NCI-H2029 (cell line): ENCODE results near the gene PYGM.

Source experiments
- DNase-seq: peaks from one replicate; lab custom pipeline; 2025; lab: John Stamatoyannopoulos, UW

Gene PYGM

DNA sequence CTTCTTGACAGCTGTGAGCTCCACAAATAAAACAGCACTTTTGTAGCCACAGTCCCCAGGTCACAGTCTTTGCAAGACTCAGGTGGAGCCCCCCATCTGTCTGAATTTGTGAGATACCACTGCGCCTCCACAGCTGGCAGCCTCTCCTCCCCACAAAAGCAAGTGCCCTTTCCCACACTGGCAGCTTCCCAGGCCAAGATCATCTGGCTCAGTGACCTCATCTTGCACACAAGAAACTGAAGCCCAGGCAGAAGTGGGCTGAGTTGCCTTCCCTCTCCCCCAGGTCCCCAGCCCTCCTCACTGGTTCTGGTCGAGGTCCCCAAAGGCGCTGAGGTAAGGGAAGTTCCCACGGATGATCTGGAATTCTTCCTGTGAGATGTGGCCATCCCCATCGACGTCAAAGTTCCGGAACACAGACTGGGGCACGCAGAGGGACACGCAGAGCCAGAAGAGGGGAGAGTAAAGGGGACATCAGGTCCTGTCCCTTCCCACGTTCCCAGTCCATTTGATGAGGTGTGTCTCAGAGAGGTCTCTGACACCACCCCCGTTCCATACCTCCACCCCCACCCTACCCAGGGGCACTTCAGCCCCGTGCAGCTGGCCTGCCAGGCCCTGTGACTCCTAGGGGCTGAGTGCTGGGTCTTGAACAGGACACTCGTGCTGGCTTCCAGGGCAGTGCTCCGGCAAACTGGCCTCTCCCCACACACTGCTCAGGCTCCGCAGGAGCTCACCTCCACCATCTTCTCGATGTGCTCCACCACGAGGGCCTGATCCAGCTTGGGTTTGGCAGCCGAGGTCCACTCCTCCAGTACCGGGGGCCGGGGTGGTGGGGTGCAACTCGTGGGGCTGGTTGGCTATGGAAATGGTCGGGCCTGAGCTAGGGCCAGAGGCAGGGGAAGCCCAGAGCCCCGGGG lies 24.7 kb downstream of the PYGM start:
- no peak for DNase-seq

DNA sequence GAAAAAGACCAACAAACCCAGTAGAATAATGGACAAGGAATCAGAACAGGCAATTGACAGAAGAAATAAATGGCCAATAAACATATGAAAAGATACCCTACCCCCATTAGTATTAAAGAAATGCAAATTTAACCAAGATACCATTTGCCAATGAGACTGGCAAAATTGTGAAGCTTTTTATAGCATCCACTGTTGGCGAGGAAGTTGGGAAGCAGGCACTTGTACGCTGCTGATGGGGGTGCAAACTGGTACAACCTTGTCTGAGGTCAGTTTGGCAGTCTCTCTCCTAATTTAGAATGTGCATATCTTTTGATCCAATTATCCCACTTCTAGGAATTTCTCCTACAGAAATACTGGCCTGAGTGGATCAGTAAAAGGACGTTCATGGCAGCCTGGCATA lies 28.2 kb downstream of the PYGM start:
- DNase-seq: no peak

DNA sequence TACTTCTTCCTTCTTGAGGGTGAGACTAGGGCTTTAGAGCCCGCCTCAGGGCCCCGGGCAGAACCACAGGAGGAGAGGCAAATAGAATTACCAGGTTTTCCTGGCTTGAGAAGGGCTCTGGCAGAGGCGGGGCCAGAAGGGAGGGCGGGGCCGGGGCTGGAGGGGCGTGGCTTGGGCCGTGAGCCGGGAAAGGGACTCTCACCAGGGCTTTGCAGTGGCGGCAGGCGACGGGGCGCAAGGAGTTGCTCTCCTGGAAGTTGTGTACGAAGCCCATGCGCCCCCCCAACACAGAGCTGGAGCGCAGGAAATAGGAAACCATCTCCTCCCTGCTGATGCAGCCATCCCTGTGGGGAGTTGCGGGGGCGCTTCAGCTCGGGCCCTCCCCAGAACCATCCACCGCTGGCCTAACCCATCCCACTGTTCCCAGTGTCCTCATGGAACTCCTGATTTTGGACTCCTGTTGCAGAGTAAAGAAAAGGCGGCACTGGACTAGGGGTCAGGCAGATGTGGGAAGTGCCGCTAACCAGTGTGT lies 29.9 kb downstream of the PYGM start:
- no peak for DNase-seq

DNA sequence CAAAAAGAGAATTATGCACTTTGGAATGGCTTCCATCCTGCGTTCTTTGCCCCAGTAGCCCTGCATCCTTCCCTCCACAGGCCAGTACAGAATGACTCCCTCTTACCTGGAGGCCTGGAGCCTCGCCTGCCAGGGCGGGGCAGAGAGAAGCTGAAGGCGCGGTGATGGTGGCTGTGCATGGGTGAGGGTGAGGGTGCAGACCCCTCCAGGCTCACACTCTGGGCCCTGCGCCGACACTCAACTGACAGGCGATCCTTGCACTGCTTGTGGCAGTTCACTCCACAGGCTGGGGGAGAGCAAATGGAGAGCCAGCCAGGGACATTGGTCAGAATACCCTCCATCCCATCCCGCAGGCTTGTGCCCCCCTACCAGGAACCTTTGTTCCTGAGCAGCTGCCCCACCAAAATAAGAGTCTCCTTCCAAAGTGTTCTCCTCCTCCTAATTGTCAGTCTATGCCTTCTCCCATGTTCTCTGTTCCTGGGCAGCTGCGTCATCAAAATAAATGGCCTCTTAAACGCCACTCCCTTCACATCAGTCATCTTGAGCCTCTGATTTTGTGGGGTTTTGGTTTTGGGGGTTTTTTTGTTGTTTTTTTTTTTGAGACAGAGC lies 30.9 kb downstream of the PYGM start:
- no peak for DNase-seq

DNA sequence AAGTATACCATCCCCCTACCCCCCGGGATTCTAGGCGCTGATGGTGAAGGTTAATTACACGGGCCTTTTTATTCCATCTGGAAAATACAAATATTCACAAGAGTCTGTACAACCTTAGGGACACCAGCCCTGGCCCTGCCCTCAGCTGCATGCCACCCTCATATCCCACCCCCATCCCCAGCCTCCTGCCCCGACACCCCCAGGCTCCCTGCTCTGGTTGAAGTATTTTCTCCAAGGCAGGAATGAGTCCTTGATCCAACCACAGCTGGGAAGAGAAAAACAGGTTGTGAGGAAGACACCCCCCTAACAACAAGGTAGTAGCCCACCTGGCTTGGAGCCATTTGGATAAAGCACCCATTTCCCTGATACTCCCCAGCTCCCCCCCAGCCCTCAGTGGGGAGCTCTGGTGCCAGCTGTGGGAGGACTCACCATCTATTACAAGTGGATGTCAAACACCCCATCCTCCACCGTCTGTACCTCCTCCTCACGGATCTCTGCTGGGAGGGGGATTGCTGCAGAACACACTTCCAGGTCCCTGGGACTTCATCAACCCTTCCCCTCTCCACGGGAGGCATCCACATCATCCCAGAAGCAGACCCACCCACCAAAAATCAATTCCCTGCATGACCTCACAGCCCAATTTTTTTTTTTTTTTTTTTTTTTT lies 32.8 kb downstream of the PYGM start:
- no peak for DNase-seq

DNA sequence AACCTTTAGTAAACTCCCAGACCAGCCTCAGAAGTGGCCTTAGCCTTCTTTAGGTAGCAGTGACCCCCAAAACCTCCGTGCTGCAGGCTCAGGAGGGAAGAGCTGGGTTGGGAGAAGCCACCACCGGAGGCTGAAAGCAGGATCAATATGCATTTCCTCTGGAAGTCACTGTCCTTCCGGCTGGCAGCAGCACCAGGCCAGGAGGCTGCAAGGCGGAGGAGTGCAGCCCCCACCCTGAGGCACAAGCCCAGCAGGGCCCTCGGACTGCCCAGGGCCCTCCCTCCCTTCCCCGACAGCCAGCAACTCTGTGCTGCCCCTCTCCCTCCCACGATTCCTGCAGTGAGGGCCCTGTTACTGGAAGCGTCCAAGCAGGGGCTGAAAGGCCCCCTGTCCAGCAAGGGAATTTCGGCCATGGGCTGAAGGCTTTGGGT lies 33.5 kb downstream of the PYGM start:
- DNase-seq: no peak

DNA sequence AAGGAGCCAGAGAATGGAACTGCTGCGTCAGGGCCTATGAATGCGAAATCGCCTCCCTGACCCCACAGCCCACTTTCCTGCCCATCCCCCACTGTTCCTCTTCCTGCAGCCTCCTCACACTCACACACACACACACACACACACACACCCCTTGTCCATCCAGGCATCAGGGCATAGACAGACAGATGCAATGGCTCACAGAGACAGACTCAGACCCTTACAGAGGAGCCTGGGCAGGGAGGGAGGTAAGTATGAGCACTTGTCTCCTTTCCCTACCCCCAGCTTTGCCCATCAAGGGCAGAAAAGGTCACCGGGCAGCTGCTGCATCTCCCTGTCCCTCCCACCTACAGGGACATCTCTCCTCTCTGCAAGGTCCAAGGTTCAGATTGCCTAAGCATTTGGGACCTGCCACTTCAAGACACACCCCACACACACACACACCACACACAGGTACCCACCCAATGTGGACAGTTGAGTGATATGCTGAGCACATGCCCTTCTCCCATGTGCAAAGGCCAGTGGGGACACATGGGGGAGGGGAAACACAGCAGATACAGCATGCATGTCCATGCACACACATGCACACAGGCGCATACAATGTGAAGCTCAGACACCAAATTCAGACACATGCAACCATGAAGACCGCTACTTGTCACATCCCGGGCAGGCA lies 34.8 kb downstream of the PYGM start:
- DNase-seq: no peak

DNA sequence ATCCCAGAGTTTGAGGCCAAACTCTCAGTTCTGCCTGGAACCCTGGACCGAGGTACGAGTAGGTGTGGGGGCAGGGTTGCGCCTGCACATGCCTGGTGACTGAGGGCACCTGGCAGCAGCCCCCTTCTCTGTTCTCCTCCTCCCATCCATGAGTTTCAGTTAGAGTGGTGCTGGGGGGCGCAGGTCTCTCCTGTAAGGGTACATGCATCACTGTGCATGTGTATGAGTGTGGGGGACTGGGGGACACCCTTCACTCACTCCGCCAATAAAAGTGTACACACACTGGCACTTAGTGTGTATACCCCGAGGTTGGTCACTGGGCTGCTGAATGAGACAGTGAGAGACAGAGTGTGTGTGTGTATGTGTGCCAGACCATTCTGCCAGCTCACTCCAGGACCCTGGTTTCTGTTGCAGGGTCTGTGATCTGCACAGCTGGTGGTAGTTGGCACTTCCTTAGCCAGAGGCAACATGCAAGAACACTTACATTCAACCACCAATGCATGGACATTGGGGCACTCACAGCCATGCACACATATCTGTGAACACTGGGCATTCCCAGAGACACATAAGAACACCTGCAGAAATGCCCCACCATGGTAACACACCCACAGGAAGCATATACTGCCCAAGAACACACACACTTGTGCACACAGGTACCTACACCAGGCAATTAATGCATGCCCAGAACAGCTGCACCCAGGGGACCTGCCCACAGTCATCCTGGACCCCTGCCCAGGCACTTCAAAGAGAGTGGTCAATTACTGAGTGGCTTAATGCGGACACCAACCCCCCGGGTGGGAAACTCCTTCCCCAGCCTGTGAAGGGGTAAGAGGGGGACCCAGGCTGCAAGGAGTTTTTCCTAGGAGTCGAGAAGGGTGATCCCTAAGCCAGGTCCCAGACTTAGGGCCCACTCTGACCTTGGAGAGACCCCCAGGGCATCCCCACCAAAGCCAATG lies 35.6 kb downstream of the PYGM start:
- DNase-seq: no peak

DNA sequence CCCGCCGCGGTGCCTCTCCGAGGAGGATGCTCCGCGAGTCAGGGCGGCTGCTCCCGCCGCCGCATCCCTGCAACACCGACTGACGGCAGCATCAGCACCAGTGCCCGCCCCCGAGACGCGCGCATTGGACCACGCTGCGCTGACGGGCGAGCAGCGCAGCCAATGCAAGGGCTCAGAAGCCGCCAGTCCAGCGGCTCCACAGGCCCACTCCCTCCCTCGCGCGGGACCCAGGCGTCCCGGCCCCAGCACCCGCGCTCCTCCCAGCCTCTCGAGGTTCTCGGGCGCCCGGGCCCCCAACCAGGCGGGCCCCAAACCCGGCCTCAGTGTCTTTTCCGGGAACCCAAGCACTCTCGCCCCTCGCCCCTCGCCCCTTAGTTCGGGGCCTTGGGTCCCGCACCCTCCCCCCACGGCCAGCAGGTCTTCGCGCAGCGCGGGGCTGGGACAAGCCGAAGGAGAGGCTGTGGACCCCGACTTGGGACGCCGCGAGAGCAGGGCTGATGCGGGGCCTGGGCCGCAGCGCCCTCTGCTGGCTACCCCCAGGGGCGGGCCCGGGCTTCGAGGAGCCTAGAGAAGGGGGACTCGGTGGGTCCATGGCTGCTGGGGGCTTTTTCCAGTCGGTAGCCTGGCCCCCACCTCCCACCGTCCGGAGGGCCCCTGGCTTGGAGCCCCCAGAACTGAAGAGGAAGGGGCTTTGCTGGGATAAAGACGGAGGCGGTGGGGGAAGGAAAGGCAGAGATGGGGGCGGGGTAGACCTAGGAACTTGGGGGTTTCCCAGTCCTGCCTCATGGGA lies 36.5 kb downstream of the PYGM start, which contains the start of gene NRXN2:
TSS of gene NRXN2 (minus strand) at position 81 of the 790 bp plus-strand sequence. CDS start 9,498 bp downstream, outside the sequence.
- peak; percentile 60 for DNase-seq

DNA sequence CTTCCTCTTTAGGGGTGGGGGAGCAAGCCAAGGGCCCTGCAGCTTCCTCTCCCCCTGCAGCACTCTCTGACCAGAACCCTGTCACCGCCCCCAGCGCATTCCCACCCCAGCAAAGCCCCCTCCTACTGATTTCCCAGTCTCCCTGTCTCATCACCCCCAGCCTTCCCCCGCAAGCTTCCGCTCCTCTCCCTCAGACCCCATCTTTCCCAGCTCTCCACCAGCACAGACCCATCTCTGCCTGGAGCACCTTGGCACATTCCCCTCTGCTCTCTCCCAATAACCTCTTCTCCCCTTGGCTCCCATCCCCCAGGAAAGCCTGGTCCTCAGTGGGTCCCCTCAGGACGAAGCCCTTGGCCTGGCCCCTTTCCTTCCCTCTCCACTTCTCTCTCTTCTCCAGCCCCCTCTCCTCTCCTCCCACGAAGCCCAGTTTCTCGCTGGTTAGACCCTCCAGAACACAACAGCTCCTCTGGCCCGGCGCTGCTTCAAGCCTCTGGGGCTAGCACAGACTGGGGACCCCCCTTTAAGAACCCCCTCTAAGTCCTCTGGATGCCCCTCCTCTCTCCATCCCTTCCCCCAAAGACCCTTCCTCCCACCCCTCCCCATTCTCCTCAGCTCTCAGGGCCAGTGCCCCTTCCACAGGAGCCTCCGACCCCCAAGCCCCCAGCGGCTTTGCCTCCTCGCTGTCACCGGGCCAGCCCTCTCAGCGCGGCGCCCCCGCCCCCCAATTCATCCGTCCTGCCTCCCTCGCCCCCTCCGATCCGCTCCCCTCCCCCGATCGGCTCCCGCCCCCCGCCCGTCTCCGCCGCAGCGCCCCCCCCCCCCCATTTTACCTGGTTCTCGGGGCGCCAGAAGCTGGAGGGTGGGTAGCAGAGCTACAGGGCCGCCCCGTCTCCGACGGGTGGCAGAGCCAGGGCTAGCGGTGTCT lies 37.4 kb downstream of the PYGM start:
- no peak for DNase-seq

DNA sequence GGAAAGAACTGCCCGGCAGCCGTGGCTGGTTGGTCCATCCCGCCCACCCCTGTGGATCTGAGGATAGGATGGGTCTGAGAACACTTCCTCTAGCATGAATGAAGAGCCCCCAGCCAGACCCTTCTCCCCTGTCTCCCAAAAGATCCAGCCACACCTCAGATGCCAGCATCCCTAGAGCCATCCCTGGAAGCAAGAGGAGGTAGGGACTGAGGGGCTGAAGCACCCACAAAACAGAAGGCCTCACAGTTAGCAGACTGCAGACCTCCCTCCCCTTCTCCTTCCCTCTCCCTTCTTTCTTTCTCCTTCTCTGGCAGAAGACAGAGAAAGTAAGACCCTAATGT lies 38.4 kb downstream of the PYGM start:
- DNase-seq: no peak

DNA sequence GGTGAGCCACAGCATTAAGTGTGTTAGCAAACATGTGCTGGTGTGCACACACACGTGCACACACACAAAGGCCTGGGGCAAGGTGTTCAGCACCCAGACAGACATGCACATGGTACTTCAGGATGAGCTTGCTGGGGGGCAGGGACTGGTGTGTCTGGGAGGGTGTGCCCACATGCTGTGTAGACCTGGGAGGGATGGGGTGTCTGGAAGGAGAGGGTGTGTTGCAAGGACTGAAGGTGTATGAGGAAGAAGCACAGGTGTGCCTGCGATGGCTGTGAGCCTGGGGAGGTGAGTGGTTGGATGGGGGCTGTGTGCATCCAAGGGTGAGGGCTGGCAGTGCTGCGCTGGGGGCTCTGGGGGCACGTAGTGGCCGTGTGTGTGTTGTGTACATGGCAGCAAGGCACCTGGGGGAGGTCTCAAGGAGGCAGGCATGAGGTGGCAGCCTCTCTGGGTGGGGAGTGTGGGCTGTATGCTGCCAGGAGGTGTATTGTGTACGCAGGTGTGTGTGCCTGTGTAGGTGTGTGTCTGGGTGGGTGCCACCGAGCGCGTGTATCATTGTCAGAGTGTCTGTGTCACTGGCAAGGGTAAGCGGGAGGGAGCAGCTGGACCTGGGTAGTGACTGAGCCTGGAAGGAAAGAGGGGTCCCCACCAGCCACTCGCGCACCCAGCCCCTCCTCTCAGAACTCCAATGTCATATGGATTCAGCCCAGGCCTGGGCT lies 39.0 kb downstream of the PYGM start:
- no peak for DNase-seq

DNA sequence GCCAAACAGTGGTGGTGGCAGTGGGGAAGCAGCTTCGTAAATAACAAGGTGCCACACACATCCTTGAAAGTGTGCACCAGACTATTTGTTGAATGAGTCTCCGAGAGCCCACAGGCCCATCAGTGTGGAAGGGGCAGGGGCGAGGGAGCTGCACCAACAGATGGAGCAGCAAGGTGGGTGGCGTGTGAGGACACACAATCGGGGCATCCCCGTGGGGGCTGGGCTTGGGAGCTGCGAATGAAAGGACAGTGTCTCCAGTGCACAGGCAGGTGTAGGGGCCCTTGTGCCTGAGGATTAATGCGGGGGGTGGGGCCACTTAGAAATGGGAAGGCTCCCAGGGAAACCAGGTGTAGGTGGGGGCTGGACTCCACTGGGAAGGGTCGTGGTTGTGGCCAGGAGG lies 39.6 kb downstream of the PYGM start:
- no peak for DNase-seq

DNA sequence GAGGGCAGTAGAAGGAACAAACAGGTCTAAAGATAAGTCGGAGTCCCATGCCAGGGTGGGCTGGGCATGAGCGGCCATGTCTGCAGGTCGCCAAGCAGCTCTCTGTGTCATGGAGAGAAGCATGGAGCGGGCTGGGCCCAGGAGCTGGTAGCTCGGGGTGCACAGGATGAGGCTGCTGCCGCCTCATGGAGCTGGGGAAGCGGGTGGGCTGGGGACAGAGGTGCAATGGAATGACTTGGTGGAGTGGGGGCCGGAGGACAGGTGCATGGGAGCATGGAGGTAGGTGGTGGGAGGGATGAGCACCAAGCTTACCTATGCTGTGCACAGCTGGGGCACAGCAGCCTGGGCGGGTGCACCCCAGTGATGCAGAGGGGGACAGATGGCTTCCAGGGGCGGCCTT lies 40.4 kb downstream of the PYGM start:
- DNase-seq: no peak

DNA sequence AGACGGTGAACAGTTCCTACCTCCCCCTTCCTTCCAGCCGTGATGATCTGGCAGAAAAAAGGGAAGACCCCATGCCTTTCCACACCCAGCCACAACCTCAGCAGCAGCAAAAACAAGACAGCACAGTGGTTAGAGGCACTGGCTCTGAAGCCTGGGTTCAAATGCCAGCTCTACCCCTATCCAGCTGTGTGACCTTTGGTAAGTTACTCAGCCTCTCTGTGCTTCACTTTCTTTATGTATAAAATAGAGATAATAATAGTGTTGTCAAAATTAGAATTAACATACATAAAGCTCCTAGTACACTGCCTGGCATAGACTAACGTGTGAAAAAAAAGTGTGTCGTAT lies 41.0 kb downstream of the PYGM start:
- DNase-seq: no peak

DNA sequence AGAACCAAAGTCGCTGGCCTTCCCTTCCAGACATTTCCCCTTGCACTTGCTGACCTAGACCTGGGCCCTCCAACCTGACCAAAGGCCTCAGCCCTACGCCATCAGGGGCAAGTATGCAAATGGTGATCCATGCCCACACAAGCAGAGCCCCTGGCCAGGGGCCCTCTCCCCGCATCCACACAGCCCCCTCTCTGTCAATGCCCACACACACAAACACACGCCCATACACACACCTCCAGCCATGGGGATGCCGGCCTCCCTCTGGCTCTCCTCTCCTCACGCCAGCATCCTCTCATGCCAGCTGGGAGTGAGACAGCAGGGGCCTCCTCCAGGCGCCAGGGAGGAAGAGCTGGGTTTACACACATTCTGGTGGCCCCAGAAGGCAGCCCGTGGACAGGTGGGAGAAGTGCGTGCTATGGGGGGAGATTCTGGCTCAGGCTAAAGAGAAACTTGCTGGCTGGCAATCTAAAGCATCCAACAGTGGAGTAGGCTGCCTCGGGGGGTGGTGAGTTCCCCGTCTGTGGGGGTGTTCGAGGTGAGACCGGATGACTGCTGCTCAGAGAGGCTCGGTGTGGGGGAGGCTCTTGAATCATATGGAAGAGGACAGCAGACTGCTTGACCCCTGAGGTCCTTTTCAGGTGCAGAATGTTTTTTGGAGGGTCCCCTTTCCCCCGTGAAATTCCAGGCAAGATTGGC lies 41.5 kb downstream of the PYGM start:
- DNase-seq: no peak

DNA sequence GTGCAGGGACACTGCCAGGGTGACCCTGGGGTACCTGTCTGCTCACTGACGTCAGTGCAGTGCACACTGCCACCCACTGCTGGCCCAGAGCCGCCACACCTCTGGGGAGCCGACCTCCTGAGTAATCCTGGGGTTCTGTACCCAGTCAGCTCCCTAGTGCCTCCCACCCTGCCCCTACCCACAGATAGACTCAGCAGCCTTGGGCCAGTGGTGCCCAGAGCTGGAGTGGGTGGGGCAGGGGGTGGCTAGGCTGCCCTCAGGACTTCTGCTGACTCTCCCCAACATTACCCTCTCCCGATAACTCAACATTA lies 42.6 kb downstream of the PYGM start:
- no peak for DNase-seq
